H9 (cell line): ENCODE data around the gene DCAF7. TPM values are rescaled to one million over a fixed set of nuclear protein-coding genes. Genes with fewer than 3 reads are reported as not detected.

Experiments
- DNase-seq: peaks from one replicate; pipeline ENCODE4 v3.0.0-alpha.2; 2017
- H2AFZ ChIP-seq: one replicate; pipeline ENCODE4 v1.6.1; 2013; ENCODE audit warnings: mild to moderate bottlenecking, low read length, control low read depth, moderate library complexity
- H2AK5ac ChIP-seq: 2 replicates; pipeline ENCODE4 v1.6.1; 2013; ENCODE audit warnings: low read length, control low read depth, mixed read lengths; ENCODE audit not compliant: insufficient read length
- H2BK120ac ChIP-seq: one replicate; pipeline ENCODE4 v1.6.1; 2013; ENCODE audit warnings: low read depth, mild to moderate bottlenecking, low read length, control low read depth, inconsistent platforms; ENCODE audit not compliant: poor library complexity, severe bottlenecking
- H2BK12ac ChIP-seq: 2 replicates; pipeline ENCODE4 v1.6.1; 2013; ENCODE audit warnings: low read length, control low read depth, mixed read lengths, low read depth; ENCODE audit not compliant: insufficient read length
- H2BK15ac ChIP-seq: 2 replicates; pipeline ENCODE4 v1.6.1; 2013; ENCODE audit warnings: low read depth, low read length, control low read depth
- H2BK20ac ChIP-seq: one replicate; pipeline ENCODE4 v1.6.1; 2013; ENCODE audit warnings: low read depth, mild to moderate bottlenecking, low read length, control low read depth, inconsistent platforms; ENCODE audit not compliant: poor library complexity, severe bottlenecking
- H2BK5ac ChIP-seq: 2 replicates; pipeline ENCODE4 v1.6.1; 2013; ENCODE audit warnings: low read length, control low read depth, mixed read lengths; ENCODE audit not compliant: insufficient read length
- H3K14ac ChIP-seq: 2 replicates; pipeline ENCODE4 v1.6.1; 2013; ENCODE audit warnings: low read length, control low read depth; ENCODE audit not compliant: insufficient read depth
- H3K18ac ChIP-seq: 2 replicates; pipeline ENCODE4 v1.6.1; 2013; ENCODE audit warnings: low read depth, mild to moderate bottlenecking, mixed read lengths, low read length, control low read depth; ENCODE audit not compliant: insufficient read length
- H3K23ac ChIP-seq: 2 replicates; pipeline ENCODE4 v1.6.1; 2013; ENCODE audit warnings: low read length, control low read depth, mixed read lengths, low read depth; ENCODE audit not compliant: insufficient read length
- H3K23me2 ChIP-seq: 2 replicates; pipeline ENCODE4 v1.6.1; 2013; ENCODE audit warnings: low read depth, mild to moderate bottlenecking, mixed read lengths, low read length, control low read depth; ENCODE audit not compliant: insufficient read length, poor library complexity, severe bottlenecking
- H3K27ac ChIP-seq: 2 replicates; pipeline ENCODE4 v1.5.1; 2013; ENCODE audit warnings: low read length, control low read depth, mixed read lengths, low read depth; ENCODE audit not compliant: insufficient read length
- H3K27me3 ChIP-seq: 2 replicates; pipeline ENCODE4 v1.6.1; 2013; ENCODE audit warnings: low read length, control low read depth, inconsistent platforms; ENCODE audit not compliant: insufficient read depth
- H3K4ac ChIP-seq: 2 replicates; pipeline ENCODE4 v1.6.1; 2013; ENCODE audit warnings: low read depth, mild to moderate bottlenecking, control low read depth, inconsistent platforms, low read length, moderate library complexity
- H3K4me1 ChIP-seq: 2 replicates; pipeline ENCODE4 v1.6.1; 2013; ENCODE audit warnings: low read length, control low read depth, inconsistent platforms; ENCODE audit not compliant: insufficient read depth
- H3K4me2 ChIP-seq: 2 replicates; pipeline ENCODE4 v1.6.1; 2013; ENCODE audit warnings: low read length, control low read depth, mixed read lengths; ENCODE audit not compliant: insufficient read length, insufficient read depth
- H3K56ac ChIP-seq: 2 replicates; pipeline ENCODE4 v1.6.1; 2013; ENCODE audit warnings: low read depth, mild to moderate bottlenecking, mixed read lengths, low read length, control low read depth; ENCODE audit not compliant: insufficient read length
- H3K79me1 ChIP-seq: 2 replicates; pipeline ENCODE4 v1.6.1; 2013; ENCODE audit warnings: low read depth, mild to moderate bottlenecking, moderate library complexity, low read length, control low read depth, inconsistent platforms; ENCODE audit not compliant: insufficient read depth, poor library complexity, severe bottlenecking
- H3K79me2 ChIP-seq: 2 replicates; pipeline ENCODE4 v1.6.1; 2013; ENCODE audit warnings: low read length, control low read depth, inconsistent platforms; ENCODE audit not compliant: insufficient read depth
- H3K9ac ChIP-seq: 2 replicates; pipeline ENCODE4 v1.6.1; 2013; ENCODE audit warnings: low read length, control low read depth, mixed read lengths; ENCODE audit not compliant: insufficient read length; ENCODE audit errors: extremely low read depth
- H3K9me3 ChIP-seq: one replicate; pipeline ENCODE4 v1.6.1; 2013; ENCODE audit warnings: low read depth, low read length, inconsistent platforms; ENCODE audit not compliant: control insufficient read depth
- H3T11ph ChIP-seq: one replicate; pipeline ENCODE4 v1.6.1; 2013; ENCODE audit warnings: mild to moderate bottlenecking, low read length, control low read depth, inconsistent platforms
- H4K20me1 ChIP-seq: one replicate; pipeline ENCODE4 v1.6.1; 2013; ENCODE audit not compliant: control insufficient read depth, insufficient read length, insufficient read depth
- H4K5ac ChIP-seq: 2 replicates; pipeline ENCODE4 v1.6.1; 2013; ENCODE audit warnings: low read depth, mild to moderate bottlenecking, mixed read lengths, low read length, control low read depth; ENCODE audit not compliant: insufficient read length
- H4K8ac ChIP-seq: replicated peaks from 2 replicates; pipeline ENCODE4 v1.6.1; 2013; ENCODE audit warnings: low read length, control low read depth, mixed read lengths, low read depth; ENCODE audit not compliant: insufficient read length
- H4K91ac ChIP-seq: 2 replicates; pipeline ENCODE4 v1.6.1; 2013; ENCODE audit warnings: low read depth, mild to moderate bottlenecking, moderate library complexity, mixed read lengths, low read length, control low read depth; ENCODE audit not compliant: insufficient read length
- H3K27ac Mint-ChIP-seq, 3 experiments: 2 replicates in 2 of 3; 3 replicates in 1 of 3; pipeline ENCODE4 v1.8.0; 2020 to 2021; ENCODE audit warnings: mixed read lengths in 3 of 3, mild to moderate bottlenecking in 1 of 3, moderate library complexity in 1 of 3
- H3K27me3 Mint-ChIP-seq: 2 replicates; pipeline ENCODE4 v1.8.0; 2021; ENCODE audit warnings: low read depth, mild to moderate bottlenecking, moderate library complexity, mixed read lengths
- H3K36me3 Mint-ChIP-seq, 3 experiments: 2 replicates in 2 of 3; 3 replicates in 1 of 3; pipeline ENCODE4 v1.8.0; 2020 to 2021; ENCODE audit warnings: low read depth in 3 of 3, mixed read lengths in 3 of 3; ENCODE audit not compliant: insufficient read depth in 1 of 3
- H3K4me1 Mint-ChIP-seq, 2 experiments: 2 replicates each; pipeline ENCODE4 v1.8.0; 2020; ENCODE audit warnings: mixed read lengths in 2 of 2
- H3K4me3 Mint-ChIP-seq, 2 experiments: 2 replicates in 1 of 2; 3 replicates in 1 of 2; pipeline ENCODE4 v1.8.0; 2020 to 2021; ENCODE audit warnings: mild to moderate bottlenecking in 2 of 2, mixed read lengths in 2 of 2, moderate library complexity in 1 of 2
- H3K9me3 Mint-ChIP-seq, 2 experiments: 2 replicates in 1 of 2; 3 replicates in 1 of 2; pipeline ENCODE4 v1.8.0; 2020; ENCODE audit warnings: mild to moderate bottlenecking in 2 of 2, mixed read lengths in 2 of 2, moderate library complexity in 1 of 2
- CTCF ChIP-seq: fragments of 200-600 bp; sonication (generic); conservative IDR thresholded peaks from 3 replicates; pipeline ENCODE4 v1.8.0; 2021; ENCODE audit warnings: antibody characterized with exemption, mild to moderate bottlenecking
- WGBS: extraction: QIAGEN DNeasy Blood & Tissue Kit; methylation state at CpG from one replicate; pipeline ENCODE4 v1.1.7; 2013; ENCODE audit warnings: missing lambda C conversion rate, low lambda C conversion rate, mixed read lengths; ENCODE audit not compliant: insufficient read length; ENCODE audit errors: extremely low coverage; 5-methylcytosine and 5-hydroxymethylcytosine counted together
- total RNA-seq: library from RNA; stranded (reverse); gene quantifications from 2 replicates; pipeline ENCODE4 v1.2.1, GENCODE V29; 2021

Gene DCAF7
- total RNA-seq, 1 experiment from 2014 or later = 86.2 TPM

GRCh38 chr17:63517825-63518534 lies 32.3 kb upstream of the DCAF7 start:
- H3K4me2 ChIP-seq = no peak overlapping the region
- H2BK120ac ChIP-seq = no peak overlapping the region
- Mint-ChIP-seq H3K9me3 (no peaks in the 10 kb centered on the region), H3K27me3 (peaks cover 7% of the 10 kb centered on the region; the same call in 1 of the 2 replicates), H3K4me3 (no peak overlapping the region), H3K36me3 (no peaks in the 10 kb centered on the region), H3K27ac (no peak overlapping the region), H3K4me1 (peaks cover 21 to 24% of the 10 kb centered on the region in 2 experiments)
- no peaks in the 10 kb centered on the region for H3K9me3 ChIP-seq
- H3K23me2 ChIP-seq = no peaks in the 10 kb centered on the region
- H3K79me2 ChIP-seq = no peaks in the 10 kb centered on the region
- no peak overlapping the region for H3K23ac ChIP-seq
- no peak overlapping the region for H3T11ph ChIP-seq
- no peak for TF ChIP-seq CTCF
- H3K18ac ChIP-seq = no peak overlapping the region
- H3K4me1 ChIP-seq = 0 out of 2 replicates have a peak, but pooled peaks cover 6% of the 10 kb centered on the region
- no peak overlapping the region for H2BK5ac ChIP-seq
- H4K20me1 ChIP-seq = no peaks in the 10 kb centered on the region
- no peaks in the 10 kb centered on the region for H3K27me3 ChIP-seq
- H3K14ac ChIP-seq = no peak overlapping the region
- H3K27ac ChIP-seq = no peak overlapping the region
- H4K5ac ChIP-seq = no peak overlapping the region
- no peak overlapping the region for H3K4ac ChIP-seq
- H2BK15ac ChIP-seq = no peak overlapping the region
- no peaks in the 10 kb centered on the region for H3K79me1 ChIP-seq
- H4K8ac ChIP-seq = no peak overlapping the region
- no peak overlapping the region for H2BK12ac ChIP-seq
- DNase-seq = no peak
- no peak overlapping the region for H3K56ac ChIP-seq
- H2AK5ac ChIP-seq = no peak overlapping the region
- no peak overlapping the region for H2AFZ ChIP-seq
- H4K91ac ChIP-seq = no peak overlapping the region
- H2BK20ac ChIP-seq = no peak overlapping the region
- no peak overlapping the region for H3K9ac ChIP-seq
- no CpG with 5 or more reads among the region's 8 CpGs for WGBS
